SK-N-SH (cell line): ENCODE data around the gene SPAG9. TPM values are rescaled to one million over a fixed set of nuclear protein-coding genes. Genes with fewer than 3 reads are reported as not detected.
A peak's percentile ranks its signal among the peaks of the same experiment; 100 is the strongest.

Experiments
- CTCF ChIA-PET: fragments of 300-600, 350-600 bp; formaldehyde crosslinking; extraction: SDS; loops from one replicate; lab custom pipeline; 2021; lab: Yijun Ruan, JAX
- POLR2A ChIA-PET: fragments of 350-600 bp; sonication (Branson Sonifier 250); formaldehyde crosslinking; extraction: SDS; loops from one replicate; lab custom pipeline; 2020; ENCODE audit warnings: antibody characterized with exemption, inconsistent platforms; lab: Yijun Ruan, JAX
- DNase-seq: peaks from one replicate; pipeline ENCODE4 v3.0.0; 2012
- H2AFZ ChIP-seq: fragments of 200-600 bp; sonication (generic); 2 replicates; pipeline ENCODE4 v1.8.1; 2016; ENCODE audit warnings: antibody characterized with exemption, mild to moderate bottlenecking, low read depth
- H3F3A ChIP-seq: fragments of 200-600 bp; sonication (generic); replicated peaks from 2 replicates; pipeline ENCODE3; 2016; ENCODE audit warnings: antibody characterized with exemption, mild to moderate bottlenecking; ENCODE audit not compliant: insufficient read depth
- H3K27ac ChIP-seq, 2 experiments: fragments of 200-500 bp in 1 of 2; fragments of 200-600 bp in 1 of 2; sonication (Bioruptor generic) in 1 of 2; sonication (generic), shearing (Covaris generic) in 1 of 2; 2 replicates each; pipeline versions ENCODE4 v1.5.1 to v1.6.1; 2014 to 2016; ENCODE audit warnings: low read depth in 2 of 2, inconsistent platforms in 1 of 2, low read length in 1 of 2, mild to moderate bottlenecking in 1 of 2, mixed read lengths in 1 of 2
- H3K27me3 ChIP-seq: fragments of 200-600 bp; sonication (generic), shearing (Covaris generic); 2 replicates; pipeline ENCODE4 v1.6.1; 2016; ENCODE audit warnings: mixed run types; ENCODE audit not compliant: insufficient read depth
- H3K36me3 ChIP-seq, 2 experiments: fragments of 200-500 bp in 1 of 2; fragments of 200-600 bp in 1 of 2; sonication (Bioruptor generic) in 1 of 2; sonication (generic) in 1 of 2; replicated peaks in 1 of 2; 2 replicates each; pipeline versions ENCODE3 to v1.5.1; 2014 to 2016; ENCODE audit warnings: low read length in 1 of 2, mild to moderate bottlenecking in 1 of 2; ENCODE audit not compliant: insufficient read depth in 2 of 2, control insufficient read depth in 1 of 2
- H3K4me1 ChIP-seq, 2 experiments: fragments of 200-500 bp in 1 of 2; fragments of 200-600 bp in 1 of 2; sonication (Bioruptor generic) in 1 of 2; sonication (generic), shearing (Covaris generic) in 1 of 2; 2 replicates each; pipeline versions ENCODE4 v1.5.1 to v1.6.1; 2014 to 2016; ENCODE audit warnings: low read depth in 1 of 2, low read length in 1 of 2, mixed run types in 1 of 2; ENCODE audit not compliant: insufficient read depth in 2 of 2, control insufficient read depth in 1 of 2
- H3K4me2 ChIP-seq: fragments of 200-600 bp; sonication (generic), shearing (Covaris generic); 2 replicates; pipeline ENCODE4 v1.6.1; 2017; ENCODE audit warnings: mixed run types
- H3K4me3 ChIP-seq, 2 experiments: fragments of 200-500 bp in 1 of 2; fragments of 200-600 bp in 1 of 2; sonication (Bioruptor generic) in 1 of 2; sonication (generic), shearing (Covaris generic) in 1 of 2; 2 replicates each; pipeline versions ENCODE4 v1.5.1 to v1.8.1; 2014 to 2016; ENCODE audit warnings: low read depth in 2 of 2, inconsistent platforms in 1 of 2, low read length in 1 of 2, mild to moderate bottlenecking in 1 of 2, mixed read lengths in 1 of 2, moderate library complexity in 1 of 2
- H3K79me2 ChIP-seq: fragments of 200-600 bp; sonication (generic); 2 replicates; pipeline ENCODE4 v1.8.1; 2017; ENCODE audit warnings: mild to moderate bottlenecking; ENCODE audit not compliant: insufficient read depth
- H3K9ac ChIP-seq: fragments of 200-600 bp; sonication (generic); 2 replicates; pipeline ENCODE4 v1.6.1; 2017; ENCODE audit warnings: mixed run types
- H3K9me2 ChIP-seq: fragments of 200-600 bp; sonication (generic); 2 replicates; pipeline ENCODE4 v1.6.1; 2017; ENCODE audit warnings: mixed run types
- H3K9me3 ChIP-seq: fragments of 200-600 bp; sonication (generic); 2 replicates; pipeline ENCODE4 v1.6.1; 2017; ENCODE audit warnings: mixed run types, mild to moderate bottlenecking, moderate library complexity
- H4K20me1 ChIP-seq: fragments of 200-600 bp; sonication (generic); 2 replicates; pipeline ENCODE4 v1.6.1; 2017; ENCODE audit warnings: mild to moderate bottlenecking, mixed run types; ENCODE audit not compliant: insufficient read depth
- EP300 ChIP-seq, 2 experiments: IDR thresholded peaks; 2 replicates each; pipeline versions ENCODE4 v1.4.0 to v1.6.1; 2012; ENCODE audit warnings: borderline replicate concordance in 1 of 2, low read depth in 1 of 2, low read length in 1 of 2
- EZH2phosphoT487 ChIP-seq: fragments of 200-600 bp; sonication (generic); IDR thresholded peaks from 2 replicates; pipeline ENCODE4 v1.6.1; 2017; ENCODE audit warnings: low read depth, mixed run types, mild to moderate bottlenecking, antibody characterized with exemption, moderate library complexity, borderline replicate concordance
- FOSL2 ChIP-seq: IDR thresholded peaks from 2 replicates; pipeline ENCODE4 v1.4.0; 2012; ENCODE audit warnings: low read depth, mild to moderate bottlenecking, moderate library complexity, borderline replicate concordance
- FOXJ3 ChIP-seq: sonication (generic); formaldehyde crosslinking; IDR thresholded peaks from 2 replicates; pipeline ENCODE4 v1.5.1; 2020; ENCODE audit warnings: mild to moderate bottlenecking, missing genetic modification reagents
- FOXM1 ChIP-seq: IDR thresholded peaks from 2 replicates; pipeline ENCODE4 v1.4.0; 2012; ENCODE audit warnings: low read depth, mild to moderate bottlenecking
- MAX ChIP-seq: IDR thresholded peaks from 2 replicates; pipeline ENCODE4 v1.4.0; 2012; ENCODE audit warnings: low read depth
- MEF2A ChIP-seq: IDR thresholded peaks from 2 replicates; pipeline ENCODE4 v1.4.0; 2012; ENCODE audit warnings: low read depth, borderline replicate concordance
- NFIC ChIP-seq: IDR thresholded peaks from 2 replicates; pipeline ENCODE4 v1.4.0; 2012; ENCODE audit warnings: borderline replicate concordance
- PBX3 ChIP-seq: IDR thresholded peaks from 2 replicates; pipeline ENCODE4; 2012
- POLR2AphosphoS5 ChIP-seq: IDR thresholded peaks from 2 replicates; pipeline ENCODE4 v1.6.1; 2012; ENCODE audit warnings: low read depth, low read length
- RAD21 ChIP-seq: IDR thresholded peaks from 2 replicates; pipeline ENCODE4 v1.6.1; 2012; ENCODE audit warnings: mild to moderate bottlenecking, low read length
- RCOR1 ChIP-seq: fragments of 150-350 bp; IDR thresholded peaks from 2 replicates; pipeline ENCODE4 v1.6.1; 2017; ENCODE audit warnings: antibody characterized with exemption, low read length
- REST ChIP-seq: IDR thresholded peaks from 2 replicates; pipeline ENCODE4 v1.6.1; 2012; ENCODE audit warnings: mild to moderate bottlenecking, low read depth, low read length, moderate library complexity
- RXRA ChIP-seq: IDR thresholded peaks from 2 replicates; pipeline ENCODE4 v1.4.0; 2012; ENCODE audit warnings: low read depth, mild to moderate bottlenecking, borderline replicate concordance
- SMC3 ChIP-seq: IDR thresholded peaks from 2 replicates; pipeline ENCODE4 v1.6.1; 2012; ENCODE audit warnings: low read depth, low read length, improper control_type of control experiment
- TCF12 ChIP-seq: IDR thresholded peaks from 2 replicates; pipeline ENCODE4 v1.4.0; 2012
- YY1 ChIP-seq: IDR thresholded peaks from 2 replicates; pipeline ENCODE4 v1.4.0; 2012; ENCODE audit warnings: low read depth, mild to moderate bottlenecking
- ZBTB33 ChIP-seq: IDR thresholded peaks from 2 replicates; pipeline ENCODE4 v1.4.0; 2012; ENCODE audit warnings: low read depth, borderline replicate concordance
- WGBS: methylation state at CpG from one replicate; pipeline ENCODE4 v1.1.6; 2017; ENCODE audit warnings: low lambda C conversion rate; 5-methylcytosine and 5-hydroxymethylcytosine counted together
- polyA plus RNA-seq, 3 experiments: library from polyadenylated mRNA; depleted of rRNA; stranded (reverse); fragments of >200 nt; gene quantifications; 2 replicates each; pipeline ENCODE4 v1.2.3, GENCODE V29; 2012

Gene SPAG9
- polyA plus RNA-seq, 1 of the 3 experiments (the other 2 are of a cell fraction) = 32.1 TPM

- WGBS = 96% methylated on average over 10 of the region's 10 CpGs
- Histone ChIP-seq H3K9ac (no peak overlapping the region), H3K79me2 (no peaks in the 10 kb centered on the region)
- TF ChIP-seq EP300 (IDR thresholded peaks at IDR 0.05; ENCODE audit: borderline replicate concordance in 1 of 2, low read depth in 1 of 2, low read length in 1 of 2) = no peak
- TF ChIP-seq RCOR1 = no peak
- no peak for TF ChIP-seq FOSL2
- TF ChIP-seq NFIC = no peak
- no peak for TF ChIP-seq FOXJ3 (CRISPR knock-in tag)
- no peak for TF ChIP-seq SMC3
- TF ChIP-seq MEF2A = no peak
- TF ChIP-seq FOXM1 = no peak
- TF ChIP-seq, all 33 proteins: peak for 0
- no peaks in the 10 kb centered on the region for H4K20me1 ChIP-seq
- H3K4me3 ChIP-seq = no peak overlapping the region
- no peak overlapping the region for H3K4me2 ChIP-seq
- no peaks in the 10 kb centered on the region for H3K9me3 ChIP-seq
- no peaks in the 10 kb centered on the region for H3K9me2 ChIP-seq
- ChIA-PET POLR2A (no interaction called here), CTCF (interaction anchor here (0.6 to 1.1 kb wide), 4 partner anchors 10 to 135 kb away, joined by 3 read pairs; no protein-coding TSS in a partner anchor)
- H3K27me3 ChIP-seq = no peaks in the 10 kb centered on the region
- no peaks in the 10 kb centered on the region for H3F3A ChIP-seq
- peaks cover 6 to 10% of the 10 kb centered on the region in 2 experiments; a peak in 3 of 4 replicates for H3K4me1 ChIP-seq
- no peak overlapping the region for H2AFZ ChIP-seq
- H3K36me3 ChIP-seq = peaks cover 60 to 83% of the 10 kb centered on the region in 2 experiments
- no peak overlapping the region for H3K27ac ChIP-seq
- DNase-seq = no peak
These were observed 141.1 kb downstream of the SPAG9 start for GRCh38 chr17:50979524-50979927.

- WGBS = 77% methylated on average over 4 of the region's 4 CpGs
- no peaks in the 10 kb centered on the region for H3F3A ChIP-seq
- H3K27ac ChIP-seq = peak overlapping the region in 1 of 2 experiments; percentile 26; a peak in 1 of 4 replicates
- H3K9ac ChIP-seq = peak overlapping the region; percentile 10; the same call in 1 of the 2 replicates
- no peak overlapping the region for H2AFZ ChIP-seq
- H3K4me2 ChIP-seq = 0 out of 2 replicates have a peak overlapping the region, but pooled peaks have one; percentile 2
- no peak for DNase-seq
- TF ChIP-seq MAX (no peak), REST (no peak), RAD21 (no peak), ZBTB33 (no peak), PBX3 (no peak), TCF12 (no peak), EZH2phosphoT487 (no peak), FOXJ3 (CRISPR knock-in tag) (no peak), YY1 (no peak), NFIC (no peak), POLR2AphosphoS5 (no peak), RXRA (no peak)
- H3K36me3 ChIP-seq = peaks cover 63 to 83% of the 10 kb centered on the region in 2 experiments
- no peaks in the 10 kb centered on the region for H3K79me2 ChIP-seq
- peaks cover 10 to 25% of the 10 kb centered on the region in 2 experiments; a peak in 3 of 4 replicates for H3K4me1 ChIP-seq
- ChIA-PET CTCF (interaction anchor here (0.6 to 6.0 kb wide), 11 partner anchors 11 to 342 kb away, joined by 3 to 49 read pairs (median 4); partner anchors contain the start of gene NME1), POLR2A (interaction anchor here (1.0 kb wide), 1 partner anchor 23 kb away, joined by 4 read pairs; no protein-coding TSS in a partner anchor)
- H3K4me3 ChIP-seq = no peak overlapping the region
- no peaks in the 10 kb centered on the region for H3K27me3 ChIP-seq
- no peaks in the 10 kb centered on the region for H4K20me1 ChIP-seq
- no peaks in the 10 kb centered on the region for H3K9me2 ChIP-seq
- H3K9me3 ChIP-seq = no peaks in the 10 kb centered on the region
These were observed 143.0 kb downstream of the SPAG9 start for GRCh38 chr17:50977487-50978159.
